ENCODE results near the gene COL23A1.

The COL23A1 gene

GRCh38 chr5:178590141-178590923 is at the start of gene COL23A1:
Gene COL23A1, minus strand, starts transcription at chr5:178590393.
- peak; percentile 33 for DNase-seq

GRCh38 chr5:178637356-178638074 is 47.3 kb upstream of the COL23A1 start:
- no peak for DNase-seq

DNA sequence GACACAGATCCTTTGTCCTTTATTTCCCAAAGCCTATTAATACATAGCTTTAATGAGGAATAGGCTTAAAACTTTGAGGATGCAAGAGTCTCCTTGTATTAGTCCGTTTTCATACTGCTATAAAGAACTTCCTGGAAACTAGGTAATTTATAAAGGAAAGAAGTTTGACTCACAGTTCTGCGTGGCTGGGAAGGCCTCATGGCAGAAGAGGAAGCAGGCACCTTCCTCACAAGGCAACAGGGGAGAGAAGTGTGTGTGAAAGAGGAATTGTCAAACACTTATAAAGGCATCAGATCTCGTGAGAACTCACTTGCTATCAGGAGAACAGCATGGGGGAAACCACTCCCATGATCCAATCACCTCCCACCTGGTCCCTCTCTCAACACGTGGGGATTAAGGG is 42.1 kb upstream of the COL23A1 start:
- no peak for DNase-seq

- DNase-seq, result no peak
These were observed 40.8 kb upstream of the COL23A1 start for GRCh38 chr5:178630951-178631350.

DNA sequence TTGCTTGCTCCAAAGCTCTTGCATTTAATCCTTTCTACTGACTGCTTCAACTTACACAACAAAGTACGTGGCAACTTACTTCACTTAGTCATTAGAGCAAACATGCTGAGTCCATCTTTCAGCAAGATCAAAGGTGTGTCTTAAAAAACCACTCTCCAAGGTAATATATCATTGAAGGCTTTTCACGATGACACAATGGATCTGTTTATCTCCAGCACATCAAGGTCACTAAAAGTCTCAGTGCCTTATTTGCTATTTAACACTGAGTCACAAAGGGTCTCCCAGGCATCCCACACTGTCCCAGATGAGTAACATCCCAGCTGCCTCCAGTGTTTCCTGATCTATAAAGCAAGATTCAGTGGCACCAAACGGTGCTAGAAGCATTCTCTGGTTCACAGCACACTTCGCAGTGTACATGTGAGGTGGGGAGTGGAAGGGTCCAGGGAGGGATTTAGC is 40.3 kb upstream of the COL23A1 start:
- DNase-seq, result no peak

DNA sequence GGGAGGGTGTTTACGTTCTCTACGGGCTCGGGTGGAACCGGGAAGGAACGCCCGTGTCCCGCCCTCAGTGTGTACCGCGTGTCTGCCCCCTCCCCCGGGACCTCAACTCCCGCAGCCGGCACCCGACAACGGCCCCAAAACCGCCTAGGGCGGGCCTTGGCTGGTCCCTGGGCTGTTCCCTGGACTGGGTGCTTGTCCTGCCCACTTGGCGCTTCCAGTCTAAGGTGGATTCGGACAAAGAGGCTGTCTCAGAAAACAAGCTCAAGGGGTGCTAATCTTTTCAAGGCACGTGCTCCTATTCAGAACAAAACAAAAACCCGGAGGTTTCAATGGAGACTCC is 37.0 kb upstream of the COL23A1 start:
- no peak for DNase-seq

DNA sequence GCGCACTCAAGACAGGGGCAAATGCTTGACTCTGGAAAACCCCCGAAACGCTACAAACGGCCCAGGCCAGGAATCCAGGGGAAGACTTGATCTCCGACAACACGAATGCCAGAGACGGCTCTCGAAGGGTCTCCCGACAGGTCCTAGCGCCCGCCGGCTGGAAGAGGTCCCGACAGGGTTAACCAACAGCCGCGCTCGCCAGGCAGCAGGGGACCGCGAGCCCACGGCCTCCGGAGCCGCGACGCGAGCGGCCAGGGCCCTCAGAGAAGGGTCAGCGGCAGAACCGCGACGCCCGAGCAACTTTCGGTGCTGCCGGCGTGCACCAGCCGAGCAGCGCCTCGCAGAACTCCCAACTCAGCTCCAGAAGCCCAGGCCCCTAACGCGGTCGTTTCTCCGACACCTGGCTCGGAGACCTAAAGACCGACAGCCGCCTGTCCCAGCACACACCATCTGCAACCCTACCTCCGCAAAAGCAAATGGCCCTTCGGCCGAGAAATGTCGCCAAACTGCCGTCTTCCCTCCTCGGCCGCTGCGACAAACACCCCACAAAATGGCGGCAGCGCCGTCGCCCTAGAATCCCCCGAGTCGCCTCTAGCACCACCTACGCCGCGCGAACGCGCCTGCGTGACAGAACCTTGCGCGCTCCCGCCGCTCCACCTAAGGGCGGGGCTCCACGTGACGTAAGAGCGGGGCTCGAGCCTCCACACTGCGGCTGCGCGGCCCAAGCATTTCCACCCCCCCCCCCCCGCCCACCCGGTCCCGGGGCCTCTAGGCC is 36.5 kb upstream of the COL23A1 start, which contains the start of gene CLK4:
Gene CLK4 (minus strand): TSS at position 567 of the 775 bp plus-strand sequence. CDS start 3,634 bp downstream, outside the sequence.
- peak; percentile 97 for DNase-seq

- no peak for DNase-seq
These were observed 35.7 kb upstream of the COL23A1 start for GRCh38 chr5:178625679-178626483.

DNA sequence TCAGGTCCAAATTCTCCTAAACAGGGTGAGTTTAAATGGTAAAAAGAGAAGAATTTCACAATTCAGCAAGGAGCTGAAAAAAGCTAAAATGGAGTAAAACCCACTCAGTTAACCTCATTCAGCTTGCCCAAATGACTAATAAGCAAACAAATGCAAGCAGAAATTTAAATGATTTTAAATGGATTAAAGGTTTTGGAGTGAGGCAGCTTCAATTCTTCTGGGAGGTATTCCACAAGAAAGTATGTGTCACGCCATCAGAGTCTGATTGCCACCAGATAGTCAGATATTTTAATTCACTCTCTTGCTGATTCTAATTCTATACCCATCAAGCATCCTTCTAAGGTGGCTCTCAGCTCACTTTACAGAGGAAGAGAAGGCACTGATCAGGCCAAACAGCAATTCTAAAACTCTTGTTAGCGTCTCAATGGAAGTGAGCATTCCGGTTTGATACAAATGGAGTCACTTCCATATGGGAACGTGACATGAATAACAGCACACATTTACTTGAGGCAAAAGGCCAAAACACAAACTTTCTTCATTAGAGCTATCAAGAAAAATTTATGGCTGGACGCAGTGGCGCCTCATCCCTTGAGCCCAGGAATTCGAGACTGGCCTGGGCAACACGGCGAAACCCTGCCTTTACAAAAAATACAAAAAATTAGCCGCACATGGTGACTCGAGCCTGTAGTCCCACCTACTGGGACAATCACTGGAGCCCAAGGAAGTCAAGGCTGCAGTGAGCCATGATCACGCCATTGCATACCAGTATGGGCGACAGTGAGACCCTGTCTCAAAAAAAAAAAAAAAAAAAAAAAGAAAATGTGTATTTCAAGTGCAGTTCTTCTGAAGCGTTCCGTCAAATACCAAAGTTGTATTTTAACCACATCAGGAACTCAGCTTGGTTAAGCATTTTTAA is 34.7 kb upstream of the COL23A1 start:
- no peak for DNase-seq

DNA sequence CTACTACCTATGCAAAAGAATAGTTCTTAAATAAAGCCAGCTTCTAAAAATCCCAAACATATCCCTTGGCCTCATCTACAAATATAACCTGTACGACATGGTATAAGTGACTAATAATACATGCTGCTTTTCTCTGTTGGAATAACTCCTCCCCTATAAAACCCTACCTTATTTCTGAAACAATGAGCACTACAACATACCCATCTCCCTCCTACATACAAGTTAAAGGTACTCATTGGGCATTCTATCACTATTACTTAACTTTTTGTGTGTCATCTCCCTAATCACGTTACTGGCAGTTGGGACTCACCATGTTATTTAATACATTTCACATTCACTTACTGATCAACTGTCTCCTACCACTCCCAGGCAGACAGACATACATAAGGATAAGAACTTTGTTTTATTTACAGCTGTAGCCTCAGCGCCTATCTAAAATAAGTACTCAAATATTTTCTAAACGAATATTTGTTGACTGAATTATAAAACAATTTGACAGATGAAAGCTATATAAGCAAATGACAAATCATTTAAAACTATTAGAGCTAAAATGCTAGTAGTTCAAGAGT is 32.6 kb upstream of the COL23A1 start:
- no peak for DNase-seq

GRCh38 chr5:178619390-178619789 is 29.2 kb upstream of the COL23A1 start:
- no peak for DNase-seq

- DNase-seq, result no peak
These were observed 22.1 kb upstream of the COL23A1 start for GRCh38 chr5:178612299-178612698.

GRCh38 chr5:178606269-178606668 is 16.1 kb upstream of the COL23A1 start:
- no peak for DNase-seq

DNA sequence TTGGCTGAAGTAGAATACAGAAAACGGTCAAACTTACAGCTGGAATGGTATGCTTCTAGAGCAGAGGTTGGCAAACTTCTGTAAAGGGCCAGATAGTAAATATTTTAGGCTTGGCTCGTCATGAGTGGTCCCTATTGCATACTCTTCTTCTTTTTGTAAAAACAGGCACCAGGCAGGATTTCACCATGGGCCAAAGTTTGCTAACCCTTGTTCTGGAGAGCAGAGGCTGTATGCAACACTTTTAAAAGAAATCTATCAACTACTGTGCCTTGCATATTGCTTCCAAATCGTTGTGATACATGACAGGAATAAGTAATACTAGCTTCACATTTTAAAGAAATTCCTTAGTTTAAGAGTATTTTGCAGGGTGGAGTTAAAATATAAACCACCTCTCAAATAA is 15.6 kb upstream of the COL23A1 start:
- no peak for DNase-seq

DNA sequence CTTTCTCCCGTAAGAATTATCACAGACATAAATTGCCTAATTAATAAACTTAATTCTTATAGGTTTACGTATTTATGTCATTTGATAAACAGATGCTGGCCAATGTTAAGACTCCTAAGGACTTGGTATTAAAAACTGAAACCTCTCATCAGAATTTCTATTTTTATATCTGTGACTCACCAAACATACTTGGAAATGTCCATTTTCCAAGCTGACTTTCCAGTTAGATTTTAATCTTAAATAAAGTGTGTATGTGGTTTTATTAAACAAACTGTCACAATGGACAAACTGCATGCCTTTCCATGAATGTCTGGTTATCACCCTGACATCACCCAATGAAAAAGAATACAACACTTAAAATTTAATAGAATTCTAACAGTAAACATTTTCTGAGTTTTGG is 12.6 kb upstream of the COL23A1 start:
- DNase-seq, result no peak

DNA sequence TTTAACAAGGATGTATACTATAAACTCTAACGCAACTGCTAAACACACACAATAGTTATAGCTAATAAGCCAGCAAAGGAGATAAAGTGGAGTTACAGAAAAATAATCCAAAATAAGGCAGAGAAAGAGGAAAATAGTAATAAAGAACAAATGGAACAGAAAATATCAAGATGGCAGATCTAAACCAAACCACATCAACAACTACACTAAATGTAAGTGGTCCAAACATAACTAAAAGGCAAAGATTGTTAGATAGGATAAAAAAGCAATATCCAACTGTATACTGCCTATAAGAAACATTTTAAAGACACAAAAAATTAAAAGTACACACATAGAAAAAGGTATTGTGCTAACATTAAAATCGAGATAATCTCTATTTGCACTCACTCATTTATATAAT is 5.6 kb upstream of the COL23A1 start:
- no peak for DNase-seq

- no peak for DNase-seq
These were observed 5.0 kb upstream of the COL23A1 start for GRCh38 chr5:178595150-178595549.

GRCh38 chr5:178590924-178591423 is 781 bp upstream of the COL23A1 start:
- DNase-seq, result no peak

DNA sequence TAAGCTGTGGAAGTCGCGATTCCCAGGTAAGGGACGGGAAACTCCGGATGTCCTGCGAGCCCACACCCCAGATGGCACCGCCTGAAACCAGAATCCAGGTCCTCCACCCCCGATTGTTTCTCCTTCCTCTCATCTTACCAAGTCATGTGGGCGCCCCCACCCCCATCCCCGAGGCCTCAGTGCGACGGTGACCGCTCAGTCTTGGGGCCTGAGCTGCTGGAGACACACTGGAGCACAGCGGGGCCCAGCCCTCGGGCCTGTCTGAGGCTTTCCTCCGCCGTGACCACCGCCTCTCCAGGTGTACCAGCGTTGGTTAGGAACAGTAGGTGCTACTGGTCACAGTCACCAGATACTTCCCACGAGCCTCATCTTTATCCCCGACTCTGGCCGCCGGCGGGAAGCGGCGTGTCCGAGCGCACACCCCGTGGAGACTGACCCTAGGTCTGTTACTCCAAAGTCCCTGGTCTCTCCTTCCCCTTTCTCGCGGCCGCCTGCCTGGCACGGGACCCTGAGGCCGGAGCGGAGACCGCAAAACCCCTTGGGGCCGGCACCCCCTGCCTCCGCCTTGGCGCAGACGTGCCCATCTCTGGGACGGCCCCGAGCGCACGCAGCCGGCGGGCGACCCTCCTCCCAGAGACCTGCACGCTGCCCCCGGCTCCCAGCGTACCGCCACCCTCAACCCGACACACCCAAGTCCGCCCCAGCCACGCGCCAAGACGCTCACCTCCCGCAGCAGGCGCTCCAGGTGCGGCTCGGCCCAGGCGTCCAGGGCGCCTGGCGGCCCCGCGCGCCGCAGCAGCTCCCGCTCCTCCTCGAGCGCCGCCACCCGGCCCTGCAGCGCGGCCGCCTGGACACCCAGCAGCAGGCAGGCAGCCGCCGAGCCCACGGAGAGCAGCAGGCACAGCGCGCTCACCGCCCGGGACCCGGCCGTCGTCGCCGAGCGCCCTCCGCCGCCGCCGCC is 733 bp downstream of the COL23A1 start:
- DNase-seq, result no peak

DNA sequence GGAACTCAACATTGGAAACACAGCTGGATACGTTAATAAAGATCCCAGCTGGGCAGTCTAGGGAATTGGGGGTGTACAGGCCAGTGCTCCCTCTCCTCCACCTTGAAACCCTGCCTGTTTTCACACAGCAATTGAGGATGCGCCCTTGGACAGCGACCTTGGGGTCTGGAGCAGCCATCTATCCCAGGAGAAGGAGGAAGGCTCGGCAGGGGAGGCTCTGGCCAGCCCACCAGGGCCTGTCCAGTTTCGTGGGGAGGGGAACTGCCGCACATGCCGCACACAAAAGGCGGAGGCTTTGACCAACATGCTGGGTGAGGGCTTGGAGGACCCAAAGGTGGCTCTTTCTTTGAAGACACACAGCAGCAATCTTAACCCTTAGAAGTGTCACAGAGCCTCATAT is 1.4 kb downstream of the COL23A1 start:
- no peak for DNase-seq
